ENCODE results near the gene NRXN3.

The NRXN3 gene

DNA sequence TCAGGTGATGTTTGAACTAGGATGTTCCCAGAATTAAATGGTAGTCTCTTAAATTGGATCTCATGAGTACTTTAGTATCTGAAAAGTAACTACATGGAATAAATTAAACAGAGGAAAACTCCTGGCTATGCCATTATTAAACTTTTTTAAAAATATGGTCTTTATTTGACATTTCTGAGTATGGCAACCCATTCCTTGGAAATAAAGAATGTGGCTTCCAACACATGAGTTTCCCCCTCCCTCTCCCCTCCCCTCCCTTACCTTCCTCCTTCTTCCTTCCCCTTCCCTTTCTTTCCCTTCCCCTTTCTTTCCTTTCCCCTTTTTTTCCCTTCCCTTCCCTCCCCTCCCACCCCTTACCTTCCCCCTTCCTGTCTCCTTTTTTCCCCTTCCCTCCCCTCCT lies 1100.9 kb downstream of the NRXN3 start:
- DNase-seq (ENCODE audit: low read depth in 2 of 2, low spot score in 1 of 2), result no peak

- no peak for DNase-seq (ENCODE audit: low read depth in 2 of 2, low spot score in 1 of 2)
Measured at GRCh38 chr14:79274641-79275291, 1104.6 kb downstream of the NRXN3 start.

GRCh38 chr14:79275292-79275655 lies 1105.1 kb downstream of the NRXN3 start:
- DNase-seq (ENCODE audit: low read depth in 2 of 2, low spot score in 1 of 2), result no peak

- DNase-seq (ENCODE audit: low read depth in 2 of 2, low spot score in 1 of 2), result no peak
Measured at GRCh38 chr14:79278286-79278797, 1108.2 kb downstream of the NRXN3 start.

- no peak for DNase-seq (ENCODE audit: low read depth in 2 of 2, low spot score in 1 of 2)
Measured at GRCh38 chr14:79278798-79279644, 1108.8 kb downstream of the NRXN3 start.

DNA sequence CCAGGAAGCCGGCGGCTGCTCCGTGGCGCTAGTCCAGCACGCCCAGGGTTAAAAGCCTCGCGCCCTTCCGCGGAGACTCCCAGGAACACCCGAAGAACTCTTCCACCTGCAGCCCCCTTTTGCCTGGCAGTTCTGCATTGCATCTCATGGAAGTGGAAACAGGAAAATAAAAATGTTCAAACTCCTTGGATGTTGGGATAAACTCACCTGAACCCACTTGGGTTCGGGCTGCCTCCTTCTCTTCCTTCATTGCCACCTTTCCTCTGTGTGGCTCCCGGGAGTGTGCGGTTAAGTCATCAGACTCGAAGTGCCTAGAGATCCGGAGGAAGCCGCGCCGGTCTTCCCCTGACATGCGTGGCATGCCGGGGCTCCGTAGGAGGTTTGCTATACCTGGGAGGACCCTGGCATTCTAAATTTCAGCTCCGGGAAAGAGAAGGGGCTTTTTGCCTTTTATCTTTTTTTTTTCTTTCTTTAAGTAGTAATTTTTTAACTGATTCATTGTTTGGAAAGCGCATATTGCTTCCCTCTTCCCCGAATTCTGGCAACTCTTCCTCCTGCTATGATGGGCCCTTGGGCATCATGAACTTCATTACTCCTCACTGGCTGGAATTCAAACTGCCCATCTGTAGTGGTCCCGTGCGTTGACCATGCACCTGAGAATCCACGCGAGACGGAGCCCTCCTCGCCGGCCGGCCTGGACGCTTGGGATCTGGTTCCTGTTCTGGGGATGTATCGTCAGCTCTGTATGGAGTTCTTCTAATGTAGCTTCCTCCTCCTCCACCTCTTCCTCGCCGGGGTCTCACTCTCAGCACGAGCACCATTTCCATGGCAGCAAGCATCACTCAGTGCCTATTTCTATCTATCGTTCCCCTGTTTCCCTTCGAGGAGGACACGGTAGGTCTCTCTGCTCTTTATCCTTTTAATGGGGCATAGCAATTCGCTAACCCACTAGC lies 1109.7 kb downstream of the NRXN3 start:
- DNase-seq (ENCODE audit: low read depth in 2 of 2, low spot score in 1 of 2), result no peak

GRCh38 chr14:79281244-79282152 lies 1111.3 kb downstream of the NRXN3 start:
- DNase-seq (ENCODE audit: low read depth in 2 of 2, low spot score in 1 of 2), result no peak

DNA sequence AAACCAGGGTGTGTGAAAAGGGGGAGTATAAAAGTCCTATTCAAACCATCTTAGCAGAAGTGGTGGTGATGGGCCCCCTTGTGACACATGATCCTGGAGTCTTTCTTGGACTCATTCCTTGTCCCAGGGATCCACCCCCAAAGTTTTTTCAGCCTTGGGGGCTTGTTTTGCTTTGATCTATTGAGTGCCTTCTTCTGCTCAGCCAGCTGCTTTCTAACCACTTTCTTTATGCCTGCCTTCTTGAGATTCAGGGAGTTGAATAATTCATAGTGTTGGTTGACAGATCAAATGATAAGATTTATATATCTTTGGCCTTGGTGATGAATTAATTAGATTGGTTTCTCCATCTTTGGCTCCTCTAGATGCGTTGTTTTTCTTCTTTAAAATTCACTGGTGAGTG lies 1114.4 kb downstream of the NRXN3 start:
- DNase-seq (ENCODE audit: low read depth in 2 of 2, low spot score in 1 of 2), result no peak

DNA sequence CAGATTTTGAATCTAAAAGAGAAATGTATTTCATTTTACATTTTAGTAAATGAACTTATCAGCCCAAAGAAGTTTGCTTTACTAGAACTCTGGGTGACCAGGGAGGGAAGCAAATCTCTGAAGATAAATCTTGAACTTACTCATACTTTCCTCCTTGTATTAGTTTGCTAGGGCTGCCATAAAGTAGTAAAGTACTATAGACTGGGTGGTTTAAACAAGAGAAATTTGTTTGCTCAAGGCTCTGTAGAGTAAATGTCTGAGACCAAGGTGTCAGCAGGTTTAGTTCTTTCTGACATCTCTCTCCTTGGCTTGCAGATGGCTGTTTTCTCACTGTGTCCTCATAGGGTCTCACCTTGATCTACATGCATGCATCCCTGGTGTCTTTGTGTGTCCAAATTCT lies 1115.1 kb downstream of the NRXN3 start:
- no peak for DNase-seq (ENCODE audit: low read depth in 2 of 2, low spot score in 1 of 2)

DNA sequence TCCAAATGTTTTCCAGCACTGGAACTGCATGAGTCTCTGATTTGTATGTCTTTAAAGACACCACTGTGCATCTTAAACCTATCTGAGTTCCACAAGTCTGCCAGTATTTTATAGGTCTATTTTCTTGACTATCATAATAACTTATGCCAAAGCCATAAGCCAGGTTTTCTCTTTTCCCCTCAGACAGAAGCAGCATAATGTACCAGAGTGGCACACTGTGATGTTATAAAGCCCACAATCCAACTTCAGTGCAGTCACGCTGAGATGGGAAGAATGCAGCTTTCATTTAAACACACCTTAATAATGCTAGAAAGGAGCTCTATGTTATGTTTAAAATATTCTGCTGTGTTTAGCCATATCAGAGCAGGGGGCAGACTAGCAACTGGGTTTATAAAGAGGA lies 1117.8 kb downstream of the NRXN3 start:
- DNase-seq (ENCODE audit: low read depth in 2 of 2, low spot score in 1 of 2), result no peak

- DNase-seq (ENCODE audit: low read depth in 2 of 2, low spot score in 1 of 2), result no peak
Measured at GRCh38 chr14:79293482-79294177, 1123.5 kb downstream of the NRXN3 start.

GRCh38 chr14:79294499-79294898 lies 1124.3 kb downstream of the NRXN3 start:
- DNase-seq (ENCODE audit: low read depth in 2 of 2, low spot score in 1 of 2), result no peak

GRCh38 chr14:79295385-79295784 lies 1125.2 kb downstream of the NRXN3 start:
- no peak for DNase-seq (ENCODE audit: low read depth in 2 of 2, low spot score in 1 of 2)

DNA sequence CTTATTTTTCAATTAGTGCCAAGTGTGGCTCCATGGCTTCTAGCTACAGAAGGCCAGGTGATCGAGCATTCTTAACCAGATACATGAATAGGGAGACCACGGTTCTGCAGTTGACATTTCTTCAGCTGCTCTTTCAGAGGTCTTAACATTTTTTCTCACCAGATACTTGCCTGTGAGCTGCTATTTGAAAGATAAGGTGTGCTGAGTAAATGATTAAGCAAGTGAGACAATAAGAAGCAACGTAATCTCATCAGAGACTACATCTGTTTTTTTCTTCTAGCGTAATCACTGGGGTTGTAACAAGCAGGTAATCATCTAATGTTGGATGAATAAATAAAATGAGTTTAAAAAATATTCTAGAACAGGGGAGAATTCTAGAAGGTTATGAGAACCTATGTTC lies 1128.2 kb downstream of the NRXN3 start:
- no peak for DNase-seq (ENCODE audit: low read depth in 2 of 2, low spot score in 1 of 2)

DNA sequence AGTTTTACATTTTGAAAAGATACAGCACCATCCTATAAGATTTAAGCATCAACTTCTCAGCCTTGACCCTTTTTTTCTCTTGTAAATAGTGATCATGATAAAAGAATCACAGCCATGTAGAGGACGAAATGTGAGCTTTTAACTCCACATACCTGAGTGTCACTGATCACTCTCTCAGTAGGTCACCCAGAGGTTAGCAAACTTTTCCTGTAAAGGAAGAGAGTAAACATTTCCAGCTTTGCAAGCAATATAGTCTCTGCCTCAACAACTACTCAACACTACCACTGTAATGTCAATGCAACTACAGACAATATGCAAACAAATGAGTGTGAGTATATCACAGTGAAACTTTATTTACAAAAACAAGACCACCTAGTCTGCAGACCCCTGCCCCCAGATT lies 1129.0 kb downstream of the NRXN3 start:
- no peak for DNase-seq (ENCODE audit: low read depth in 2 of 2, low spot score in 1 of 2)

DNA sequence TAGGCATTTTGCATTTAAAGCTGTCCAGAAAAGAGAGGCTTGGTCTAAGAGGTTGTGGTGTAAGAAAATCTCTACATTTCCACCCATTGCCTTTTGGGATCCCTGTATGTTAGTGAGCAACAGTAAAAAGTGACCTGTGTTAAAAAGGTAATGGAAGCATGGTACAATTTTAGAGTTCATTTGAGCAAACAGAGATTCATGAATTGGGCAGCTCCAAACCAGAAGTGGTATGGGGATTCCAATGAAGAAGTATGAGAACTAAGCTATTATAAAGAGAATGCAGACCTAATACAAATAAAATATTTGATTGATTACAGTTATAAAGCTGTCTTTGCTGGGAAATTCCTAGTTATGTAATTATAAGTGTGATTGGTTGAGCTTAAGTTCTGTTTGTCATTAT lies 1134.1 kb downstream of the NRXN3 start:
- DNase-seq (ENCODE audit: low read depth in 2 of 2, low spot score in 1 of 2), result no peak

DNA sequence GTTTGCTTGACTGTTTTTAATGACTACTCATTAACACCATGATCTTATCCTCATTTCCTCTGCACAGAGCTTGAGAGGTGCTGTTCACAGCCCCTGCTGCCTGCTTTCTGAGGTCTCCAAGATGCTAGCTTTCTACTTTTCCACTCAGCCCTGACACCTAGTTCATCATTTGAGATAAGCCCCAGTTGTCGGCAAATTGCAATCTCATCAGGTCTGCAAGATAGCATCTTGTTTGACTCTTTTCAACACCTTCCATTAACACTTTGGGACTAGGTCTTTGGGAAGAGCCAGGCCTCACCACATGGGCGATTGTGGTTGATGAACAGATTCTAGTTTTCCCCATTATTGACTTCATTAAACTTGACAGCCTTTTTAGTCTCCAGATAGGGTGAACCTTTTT lies 1136.4 kb downstream of the NRXN3 start:
- no peak for DNase-seq (ENCODE audit: low read depth in 2 of 2, low spot score in 1 of 2)

GRCh38 chr14:79318371-79318770 lies 1148.2 kb downstream of the NRXN3 start:
- no peak for DNase-seq (ENCODE audit: low read depth in 2 of 2, low spot score in 1 of 2)

- no peak for DNase-seq (ENCODE audit: low read depth in 2 of 2, low spot score in 1 of 2)
Measured at GRCh38 chr14:79320561-79320960, 1150.4 kb downstream of the NRXN3 start.

- no peak for DNase-seq (ENCODE audit: low read depth in 2 of 2, low spot score in 1 of 2)
Measured at GRCh38 chr14:79321070-79321469, 1150.9 kb downstream of the NRXN3 start.

All from stimulated activated CD8-positive, alpha-beta memory T cell treated with anti-CD3 and anti-CD28 coated beads, Interleukin-4, amount 100 ng/mL, for 1 hour (primary cell).